Measurements from ENCODE around the gene ECE1.
"Not testable (repeated sequence)": the region's sequence is repeated elsewhere in the genome, so short reads cannot be mapped to it uniquely, and the experiment has no call there.

The ECE1 gene

GRCh38 chr1:21175324-21175669 is 115.0 kb downstream of the ECE1 start:
- no peak for DNase-seq

DNA sequence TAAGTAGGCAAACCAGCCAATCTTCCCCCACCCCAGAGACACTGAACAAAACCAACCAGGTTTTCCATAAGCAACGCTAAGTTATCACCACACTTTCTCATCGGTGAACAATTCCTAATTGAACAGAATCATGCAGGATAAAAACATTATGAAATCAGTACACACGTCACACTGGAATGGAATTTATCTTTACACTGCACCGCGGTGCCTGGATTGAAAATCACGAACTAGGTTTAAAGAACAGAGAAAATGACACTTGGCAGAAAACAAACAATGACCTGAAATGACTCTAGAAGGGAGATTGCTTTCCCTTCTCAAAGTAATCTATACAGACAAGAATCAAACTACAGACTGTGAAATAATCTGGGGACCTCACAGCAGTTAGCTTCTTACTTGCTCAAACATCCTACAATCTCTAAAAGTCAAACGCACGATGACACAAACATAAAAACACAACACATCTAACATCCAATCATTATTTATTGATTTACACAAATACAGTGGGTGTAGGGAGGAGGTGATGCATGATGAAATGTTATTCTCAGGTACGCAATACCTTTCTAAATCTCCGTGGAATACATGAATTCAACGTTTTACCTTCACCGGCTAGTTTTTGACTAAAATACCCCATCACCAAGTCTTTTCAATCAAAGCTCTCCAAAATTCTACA is 115.5 kb downstream of the ECE1 start:
- no peak for DNase-seq

- no peak for DNase-seq
Observed at GRCh38 chr1:21174230-21174629, 116.0 kb downstream of the ECE1 start.

- not testable (repeated sequence) for DNase-seq
Observed at GRCh38 chr1:21173096-21173495, 117.2 kb downstream of the ECE1 start.

- DNase-seq, result not testable (repeated sequence)
Observed at GRCh38 chr1:21170837-21171236, 119.4 kb downstream of the ECE1 start.

- no peak for DNase-seq
Observed at GRCh38 chr1:21168444-21168843, 121.8 kb downstream of the ECE1 start.

Data from DMS 273 treated with DMSO at 0.1 percent for 48 hours (cell line).